GM12892 (cell line): ENCODE results near the gene SLC10A4. TPM values are rescaled to one million over a fixed set of nuclear protein-coding genes. Genes with fewer than 3 reads are reported as not detected.
"Not testable (repeated sequence)": the region's sequence is repeated elsewhere in the genome, so short reads cannot be mapped to it uniquely, and the experiment has no call there.

Source experiments
- DNase-seq: peaks from one replicate; pipeline ENCODE4 v3.0.0; 2011; ENCODE audit not compliant: insufficient read length
- FAIRE-seq: peaks from 2 replicates; lab custom pipeline; 2011; peaks lifted over from hg19 to GRCh38; lab: Jason Lieb, UNC
- POLR2A ChIP-seq: IDR thresholded peaks from 2 replicates; pipeline ENCODE4 v1.6.1; 2011; ENCODE audit warnings: low read depth, low read length, control low read depth
- POLR2AphosphoS5 ChIP-seq: IDR thresholded peaks from 2 replicates; pipeline ENCODE4 v1.6.1; 2011; ENCODE audit warnings: low read depth, low read length, control low read depth
- TAF1 ChIP-seq: IDR thresholded peaks from 2 replicates; pipeline ENCODE4 v1.6.1; 2011; ENCODE audit warnings: low read depth, mild to moderate bottlenecking, control low read depth, low read length, borderline replicate concordance
- polyA plus RNA-seq: library from polyadenylated mRNA; unstranded; fragments of >200 nt; gene quantifications from one replicate; pipeline ENCODE4 v1.2.1, GENCODE V29; 2012; ENCODE audit warnings: missing spikeins, inconsistent platforms; ENCODE audit not compliant: missing spikeins

The SLC10A4 gene, protein sequence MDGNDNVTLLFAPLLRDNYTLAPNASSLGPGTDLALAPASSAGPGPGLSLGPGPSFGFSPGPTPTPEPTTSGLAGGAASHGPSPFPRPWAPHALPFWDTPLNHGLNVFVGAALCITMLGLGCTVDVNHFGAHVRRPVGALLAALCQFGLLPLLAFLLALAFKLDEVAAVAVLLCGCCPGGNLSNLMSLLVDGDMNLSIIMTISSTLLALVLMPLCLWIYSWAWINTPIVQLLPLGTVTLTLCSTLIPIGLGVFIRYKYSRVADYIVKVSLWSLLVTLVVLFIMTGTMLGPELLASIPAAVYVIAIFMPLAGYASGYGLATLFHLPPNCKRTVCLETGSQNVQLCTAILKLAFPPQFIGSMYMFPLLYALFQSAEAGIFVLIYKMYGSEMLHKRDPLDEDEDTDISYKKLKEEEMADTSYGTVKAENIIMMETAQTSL
- 0.15 TPM for polyA plus RNA-seq

GRCh38 chr4:48483006-48483776, at the start of gene SLC10A4:
Gene SLC10A4, plus strand, starts transcription at chr4:48483343. Its CDS starts 219 bp downstream, at chr4:48483562.
- no peak for TF ChIP-seq TAF1
- no peak for TF ChIP-seq POLR2A
- no peak for TF ChIP-seq POLR2AphosphoS5
- FAIRE-seq: no peak
- peak; percentile 37 for DNase-seq

DNA sequence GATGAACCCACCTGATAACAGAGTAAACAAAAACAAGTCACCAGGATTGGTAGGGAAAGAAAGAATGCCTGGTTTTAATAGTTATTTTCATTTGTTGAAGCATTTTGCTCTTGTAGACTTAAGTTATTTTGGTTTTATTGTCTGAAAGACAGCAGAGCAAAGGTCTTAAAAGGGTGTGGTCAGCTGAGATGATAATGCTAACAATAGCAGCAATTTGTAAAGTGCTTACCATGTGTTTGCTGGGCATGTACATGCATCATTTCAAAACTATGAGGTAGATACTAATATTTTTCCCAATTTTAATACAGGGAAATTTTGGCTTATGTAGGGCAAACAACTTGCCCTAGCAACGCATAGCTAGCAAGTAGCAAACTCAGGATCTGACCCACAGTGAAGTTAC, 46.8 kb upstream of the SLC10A4 start:
- FAIRE-seq (no peak), DNase-seq (no peak)
- TF ChIP-seq POLR2A (no peak), POLR2AphosphoS5 (no peak), TAF1 (no peak)

GRCh38 chr4:48439988-48440387, 43.2 kb upstream of the SLC10A4 start:
- TF ChIP-seq POLR2A (no peak), TAF1 (no peak), POLR2AphosphoS5 (no peak)
- DNase-seq: no peak
- no peak for FAIRE-seq

DNA sequence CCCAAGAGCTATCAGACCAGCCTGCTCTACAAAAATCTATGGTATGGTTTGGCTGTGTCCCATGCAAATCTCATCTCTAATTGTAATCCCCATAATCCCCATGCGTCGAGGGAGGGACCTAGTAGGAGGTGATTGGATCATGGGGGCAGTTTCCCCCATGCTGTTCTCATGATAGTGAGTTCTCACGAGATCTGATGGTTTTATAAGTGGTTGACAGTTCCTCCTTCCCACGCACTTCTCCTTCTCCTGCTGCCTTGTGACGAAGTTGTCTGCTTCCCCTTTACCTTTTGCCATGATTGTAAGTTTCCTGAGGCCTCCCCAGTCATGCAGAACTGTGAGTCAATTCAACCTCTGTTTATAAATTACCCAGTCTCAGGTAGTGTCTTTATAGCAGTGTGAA, 42.2 kb upstream of the SLC10A4 start:
- FAIRE-seq: not testable (repeated sequence)

DNA sequence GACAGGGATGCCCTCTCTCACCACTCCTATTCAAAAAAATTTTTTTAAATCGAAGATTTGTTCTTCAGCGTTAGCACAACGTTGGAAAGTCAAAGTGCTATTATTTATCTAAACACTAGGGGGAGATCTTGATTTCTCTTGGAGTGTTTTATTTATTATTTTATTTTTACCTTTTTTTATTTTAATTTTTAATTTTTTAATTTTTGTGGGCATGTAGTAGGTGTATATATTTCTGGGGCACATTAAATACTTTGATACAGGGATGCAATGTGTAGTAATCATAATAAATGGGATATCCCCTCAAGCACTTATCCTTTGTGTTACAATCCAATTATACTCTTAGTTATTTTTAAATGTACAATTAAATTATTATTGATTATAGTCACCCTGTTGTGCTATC, 37.4 kb upstream of the SLC10A4 start:
- DNase-seq: no peak
- no peak for FAIRE-seq
- TF ChIP-seq POLR2A (no peak), POLR2AphosphoS5 (no peak), TAF1 (no peak)

More for the DNA sequence above, 42.2 kb upstream of the SLC10A4 start:
- DNase-seq: not testable (repeated sequence)

- no peak for FAIRE-seq
- no peak for DNase-seq
- TF ChIP-seq POLR2AphosphoS5 (no peak), POLR2A (no peak), TAF1 (no peak)
Measured at GRCh38 chr4:48446642-48447041, 36.5 kb upstream of the SLC10A4 start.

- FAIRE-seq (no peak), DNase-seq (no peak)
- TF ChIP-seq TAF1 (no peak), POLR2A (no peak), POLR2AphosphoS5 (no peak)
Measured at GRCh38 chr4:48449151-48449550, 34.0 kb upstream of the SLC10A4 start.

DNA sequence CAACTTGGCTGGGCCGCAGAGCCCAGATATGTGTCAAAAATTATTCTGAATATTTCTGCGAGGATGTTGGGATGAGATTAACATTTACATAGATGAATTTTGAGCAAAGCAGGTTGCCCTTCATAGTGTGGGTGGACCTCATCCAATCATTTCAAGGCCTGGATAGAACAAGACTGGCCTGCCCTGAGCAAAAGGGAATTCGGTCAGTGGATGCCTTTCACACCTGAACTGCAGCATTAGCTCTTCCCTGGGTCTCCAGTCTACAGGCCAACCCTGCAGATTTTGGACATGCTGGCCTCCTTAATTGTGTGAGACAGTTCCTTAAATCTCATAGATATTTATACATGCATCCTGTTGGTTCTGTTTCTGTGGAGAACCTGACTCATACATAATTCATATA, 32.4 kb upstream of the SLC10A4 start:
- DNase-seq: no peak
- TF ChIP-seq POLR2AphosphoS5 (no peak), TAF1 (no peak), POLR2A (no peak)
- FAIRE-seq: no peak

DNA sequence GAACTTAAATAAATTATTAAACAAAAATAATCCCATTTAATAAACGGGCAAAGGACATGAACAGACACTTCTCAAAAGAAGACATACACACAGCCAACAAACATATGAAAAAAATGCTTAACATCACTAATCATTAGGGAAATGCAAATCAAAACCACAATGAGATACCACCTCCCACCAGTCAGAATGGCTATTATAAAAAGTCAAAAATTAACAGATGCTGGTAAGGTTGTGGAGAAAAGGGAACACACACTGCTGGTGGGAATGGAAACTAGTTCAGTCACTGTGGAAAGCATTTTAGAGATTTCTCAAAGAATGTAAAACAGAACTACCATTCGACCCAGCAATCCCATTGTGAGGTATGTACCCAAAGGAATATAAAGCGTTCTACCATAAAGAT, 31.5 kb upstream of the SLC10A4 start:
- DNase-seq, FAIRE-seq: not testable (repeated sequence)

- no peak for FAIRE-seq
- no peak for DNase-seq
- no peak for TF ChIP-seq POLR2AphosphoS5
- no peak for TF ChIP-seq TAF1
- TF ChIP-seq POLR2A: no peak
Measured at GRCh38 chr4:48454591-48454990, 28.6 kb upstream of the SLC10A4 start.

- FAIRE-seq (no peak), DNase-seq (no peak)
- TF ChIP-seq TAF1 (no peak), POLR2AphosphoS5 (no peak), POLR2A (no peak)
Measured at GRCh38 chr4:48461000-48461399, 22.1 kb upstream of the SLC10A4 start.

DNA sequence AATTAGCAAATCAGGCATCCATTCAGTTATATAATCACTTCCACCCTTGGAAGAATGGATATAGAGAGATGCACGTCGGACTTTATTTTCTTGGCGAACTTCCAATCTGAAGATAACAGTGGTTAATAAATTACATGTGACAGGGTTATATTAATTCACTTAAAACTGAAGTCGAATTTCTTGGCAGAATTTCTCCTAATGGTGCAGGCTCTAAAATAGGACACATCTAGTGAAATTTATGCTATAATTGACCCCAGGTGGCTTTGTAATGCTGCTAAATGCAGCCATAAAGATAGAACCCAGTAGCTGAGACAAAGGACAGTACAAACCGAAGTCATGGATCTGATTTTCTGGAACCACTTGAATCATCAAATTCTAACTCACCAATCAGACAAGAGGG, 20.8 kb upstream of the SLC10A4 start:
- TF ChIP-seq POLR2A (no peak), POLR2AphosphoS5 (no peak), TAF1 (no peak)
- FAIRE-seq (no peak), DNase-seq (no peak)

DNA sequence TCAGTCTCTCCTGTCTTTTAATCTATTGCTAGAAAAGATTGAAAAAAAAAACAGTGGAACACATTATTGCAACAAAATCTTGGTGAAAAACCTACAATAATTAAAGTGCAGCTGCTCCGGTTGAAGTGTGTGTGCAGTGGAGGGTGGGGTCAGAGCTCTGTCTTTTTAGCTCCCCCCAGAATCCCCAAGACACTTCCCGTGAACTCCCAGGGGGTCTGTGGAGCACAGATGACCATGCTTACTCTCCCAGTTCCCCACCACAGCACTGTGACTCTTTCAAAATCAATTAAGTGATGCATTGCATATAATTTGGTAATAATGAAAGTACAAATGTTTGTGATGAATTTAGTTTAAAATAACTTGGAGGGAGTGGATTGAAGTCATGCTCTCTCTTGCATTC, 15.7 kb upstream of the SLC10A4 start:
- DNase-seq (no peak), FAIRE-seq (no peak)
- TF ChIP-seq POLR2A: no peak
- no peak for TF ChIP-seq POLR2AphosphoS5
- no peak for TF ChIP-seq TAF1
